ENCODE results near the gene TNS3. TPM values are rescaled to one million over a fixed set of nuclear protein-coding genes. Genes with fewer than 3 reads are reported as not detected.
"Not testable (repeated sequence)": the region's sequence is repeated elsewhere in the genome, so short reads cannot be mapped to it uniquely, and the experiment has no call there.

TNS3 gene
- total and polyA plus RNA-seq, 10 of the 15 experiments (the other 5 are each of a cell fraction or from before 2014, with no cell fraction given) = 0.27 to 2.7 (median 0.79) TPM

DNA sequence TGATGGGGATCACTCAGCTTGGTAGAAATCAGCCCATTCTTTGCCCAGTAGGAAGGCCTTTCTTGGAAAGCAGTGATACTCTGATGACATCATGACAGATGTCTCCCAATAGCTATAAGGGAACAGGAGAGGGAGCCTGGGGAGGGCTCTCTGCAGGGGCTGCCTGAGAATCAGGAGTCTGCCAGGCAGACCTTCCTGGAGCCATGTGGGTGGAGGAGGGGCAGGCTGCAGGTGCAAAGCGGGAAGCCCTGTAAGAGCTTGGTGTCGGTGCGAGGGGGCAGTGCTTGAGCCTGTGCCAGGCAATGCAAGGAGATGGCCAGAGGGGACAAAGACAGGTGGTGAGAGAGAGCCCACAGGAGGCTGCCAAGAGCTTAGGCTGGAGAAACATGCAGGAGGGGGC is 5.0 kb upstream of the TNS3 start:
- Histone ChIP-seq H3K79me2 (ENCODE audit: control insufficient read depth, insufficient read depth, low read length) (no peaks in the 10 kb centered on the region), H3K4me2 (ENCODE audit: control insufficient read depth, insufficient read depth) (no peak overlapping the region), H4K20me1 (ENCODE audit: control insufficient read depth, insufficient read depth) (no peaks in the 10 kb centered on the region), H3K4me1 (ENCODE audit: control insufficient read depth, insufficient read depth, low read length) (no peaks in the 10 kb centered on the region), H3K9ac (ENCODE audit: control insufficient read depth, insufficient read depth, low read length) (no peak overlapping the region), H3K27ac (ENCODE audit: control insufficient read depth, insufficient read depth) (no peak overlapping the region), H3K27me3 (replicated peaks in 1 of 2; ENCODE audit: control insufficient read depth in 2 of 2, insufficient read depth in 2 of 2, low read length in 1 of 2) (peaks cover 3 to 22% of the 10 kb centered on the region in 2 experiments), H2AFZ (ENCODE audit: control insufficient read depth, low read depth, low read length) (no peak overlapping the region), H3K9me3 (replicated peaks; ENCODE audit: control insufficient read depth, insufficient read depth, low read length) (no peaks in the 10 kb centered on the region), H3K4me3 (no peak overlapping the region), H3K36me3 (ENCODE audit: control insufficient read depth in 2 of 2, insufficient read depth in 2 of 2, low read length in 1 of 2) (no peaks in the 10 kb centered on the region)
- SMC1A ChIA-PET (ENCODE audit: uncharacterized antibody, unreplicated experiment) = interaction anchor here (1.9 kb wide), 1 partner anchor 12 kb away, joined by 4 read pairs; no protein-coding TSS in a partner anchor
- CTCF ChIA-PET = no interaction called here
- TF ChIP-seq, protein P1, sequence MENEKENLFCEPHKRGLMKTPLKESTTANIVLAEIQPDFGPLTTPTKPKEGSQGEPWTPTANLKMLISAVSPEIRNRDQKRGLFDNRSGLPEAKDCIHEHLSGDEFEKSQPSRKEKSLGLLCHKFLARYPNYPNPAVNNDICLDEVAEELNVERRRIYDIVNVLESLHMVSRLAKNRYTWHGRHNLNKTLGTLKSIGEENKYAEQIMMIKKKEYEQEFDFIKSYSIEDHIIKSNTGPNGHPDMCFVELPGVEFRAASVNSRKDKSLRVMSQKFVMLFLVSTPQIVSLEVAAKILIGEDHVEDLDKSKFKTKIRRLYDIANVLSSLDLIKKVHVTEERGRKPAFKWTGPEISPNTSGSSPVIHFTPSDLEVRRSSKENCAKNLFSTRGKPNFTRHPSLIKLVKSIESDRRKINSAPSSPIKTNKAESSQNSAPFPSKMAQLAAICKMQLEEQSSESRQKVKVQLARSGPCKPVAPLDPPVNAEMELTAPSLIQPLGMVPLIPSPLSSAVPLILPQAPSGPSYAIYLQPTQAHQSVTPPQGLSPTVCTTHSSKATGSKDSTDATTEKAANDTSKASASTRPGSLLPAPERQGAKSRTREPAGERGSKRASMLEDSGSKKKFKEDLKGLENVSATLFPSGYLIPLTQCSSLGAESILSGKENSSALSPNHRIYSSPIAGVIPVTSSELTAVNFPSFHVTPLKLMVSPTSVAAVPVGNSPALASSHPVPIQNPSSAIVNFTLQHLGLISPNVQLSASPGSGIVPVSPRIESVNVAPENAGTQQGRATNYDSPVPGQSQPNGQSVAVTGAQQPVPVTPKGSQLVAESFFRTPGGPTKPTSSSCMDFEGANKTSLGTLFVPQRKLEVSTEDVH (IDR thresholded peaks at IDR 0.05; ENCODE audit: low read depth, partially characterized antibody) = no peak
- no peak for TF ChIP-seq ETV6 (conservative IDR thresholded peaks at IDR 0.05 in 1 of 2, IDR thresholded peaks at IDR 0.05 in 1 of 2; ENCODE audit: borderline replicate concordance in 1 of 2, low read depth in 1 of 2)
- no peak for TF ChIP-seq YY1 (IDR thresholded peaks at IDR 0.05; ENCODE audit: low read depth, low read length)
- no peak for TF ChIP-seq POU2F2 (IDR thresholded peaks at IDR 0.05; ENCODE audit: borderline replicate concordance, low read depth, low read length)
- TF ChIP-seq HDAC2 (IDR thresholded peaks at IDR 0.05) = no peak
- no peak for TF ChIP-seq CHD2 (IDR thresholded peaks at IDR 0.05; ENCODE audit: borderline replicate concordance, low read depth, low read length)
- TF ChIP-seq SUPT20H (IDR thresholded peaks at IDR 0.05; ENCODE audit: borderline replicate concordance, control insufficient read depth, low read depth, low read length) = no peak
- no peak for TF ChIP-seq ZNF384 (IDR thresholded peaks at IDR 0.05; ENCODE audit: borderline replicate concordance, low read depth, low read length)
- TF ChIP-seq, protein P2, sequence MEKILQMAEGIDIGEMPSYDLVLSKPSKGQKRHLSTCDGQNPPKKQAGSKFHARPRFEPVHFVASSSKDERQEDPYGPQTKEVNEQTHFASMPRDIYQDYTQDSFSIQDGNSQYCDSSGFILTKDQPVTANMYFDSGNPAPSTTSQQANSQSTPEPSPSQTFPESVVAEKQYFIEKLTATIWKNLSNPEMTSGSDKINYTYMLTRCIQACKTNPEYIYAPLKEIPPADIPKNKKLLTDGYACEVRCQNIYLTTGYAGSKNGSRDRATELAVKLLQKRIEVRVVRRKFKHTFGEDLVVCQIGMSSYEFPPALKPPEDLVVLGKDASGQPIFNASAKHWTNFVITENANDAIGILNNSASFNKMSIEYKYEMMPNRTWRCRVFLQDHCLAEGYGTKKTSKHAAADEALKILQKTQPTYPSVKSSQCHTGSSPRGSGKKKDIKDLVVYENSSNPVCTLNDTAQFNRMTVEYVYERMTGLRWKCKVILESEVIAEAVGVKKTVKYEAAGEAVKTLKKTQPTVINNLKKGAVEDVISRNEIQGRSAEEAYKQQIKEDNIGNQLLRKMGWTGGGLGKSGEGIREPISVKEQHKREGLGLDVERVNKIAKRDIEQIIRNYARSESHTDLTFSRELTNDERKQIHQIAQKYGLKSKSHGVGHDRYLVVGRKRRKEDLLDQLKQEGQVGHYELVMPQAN (conservative IDR thresholded peaks at IDR 0.05) = no peak
- TF ChIP-seq SIX5 (IDR thresholded peaks at IDR 0.05; ENCODE audit: low read depth, low read length, severe bottlenecking) = no peak
- no peak for TF ChIP-seq NR2C2 (IDR thresholded peaks at IDR 0.05; ENCODE audit: borderline replicate concordance, control insufficient read depth, insufficient read length, low read depth)
- no peak for TF ChIP-seq RUNX3 (IDR thresholded peaks at IDR 0.05; ENCODE audit: low read length)
- no peak for TF ChIP-seq SP1 (IDR thresholded peaks at IDR 0.05; ENCODE audit: low read depth, low read length)
- TF ChIP-seq RB1 (IDR thresholded peaks at IDR 0.05; ENCODE audit: borderline replicate concordance) = no peak
- ATAC-seq (no peak), FAIRE-seq (no peak), DNase-seq (ENCODE audit: low read depth, low spot score) (no peak)
- in situ Hi-C loops (cut with MboI) (no loop called here), intact Hi-C loops (cut with micrococcal nuclease; ENCODE audit: unreplicated experiment) (no loop called here)
- WGBS (ENCODE audit: insufficient coverage, insufficient replicate concordance, low lambda C conversion rate, missing lambda C conversion rate) = 89% methylated on average over 3 of the region's 3 CpGs
- POLR2A ChIA-PET = no interaction called here
- no TSS peak for BruUV-seq (replicated peaks)
- RAD21 ChIA-PET (ENCODE audit: unreplicated experiment) = no interaction called here

DNA sequence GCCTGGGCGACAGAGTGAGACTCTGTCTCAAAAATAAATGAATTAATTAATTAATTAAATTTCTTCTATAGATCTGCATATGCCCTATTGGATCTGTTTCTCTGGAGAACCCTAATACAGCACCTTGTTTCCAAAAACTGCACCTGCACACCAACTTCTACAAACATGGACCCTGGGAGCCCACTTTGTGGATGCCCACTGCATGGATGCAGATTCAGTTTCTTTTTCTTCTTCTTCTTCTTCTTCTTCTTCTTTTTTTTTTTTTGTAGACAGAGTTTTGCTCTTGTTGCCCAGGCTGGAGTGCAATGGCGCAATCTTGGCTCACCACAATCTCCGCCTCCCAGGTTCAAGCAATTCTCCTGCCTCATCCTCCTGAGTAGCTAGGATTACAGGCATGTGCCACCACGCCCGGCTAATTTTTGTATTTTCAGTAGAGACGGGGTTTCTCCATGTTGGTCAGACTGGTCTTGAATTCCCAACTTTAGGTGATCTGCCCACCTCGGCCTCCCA is 4.3 kb upstream of the TNS3 start:
- POLR2A ChIA-PET, CTCF ChIA-PET: not testable (repeated sequence)

More for the DNA sequence above, 4.3 kb upstream of the TNS3 start:
- SMC1A ChIA-PET (ENCODE audit: uncharacterized antibody, unreplicated experiment); H3K27ac ChIP-seq (ENCODE audit: control insufficient read depth, insufficient read depth); BruUV-seq (replicated peaks); H2AFZ ChIP-seq (ENCODE audit: control insufficient read depth, low read depth, low read length); RAD21 ChIA-PET (ENCODE audit: unreplicated experiment); H3K4me2 ChIP-seq (ENCODE audit: control insufficient read depth, insufficient read depth); H3K79me2 ChIP-seq (ENCODE audit: control insufficient read depth, insufficient read depth, low read length); H3K9ac ChIP-seq (ENCODE audit: control insufficient read depth, insufficient read depth, low read length); H3K9me3 ChIP-seq (replicated peaks; ENCODE audit: control insufficient read depth, insufficient read depth, low read length); DNase-seq (ENCODE audit: low read depth, low spot score); intact Hi-C loops (cut with micrococcal nuclease; ENCODE audit: unreplicated experiment); ATAC-seq; H3K4me3 ChIP-seq; H4K20me1 ChIP-seq (ENCODE audit: control insufficient read depth, insufficient read depth); FAIRE-seq; H3K36me3 ChIP-seq (ENCODE audit: control insufficient read depth in 2 of 2, insufficient read depth in 2 of 2, low read length in 1 of 2); H3K4me1 ChIP-seq (ENCODE audit: control insufficient read depth, insufficient read depth, low read length); in situ Hi-C loops (cut with MboI): not testable (repeated sequence)
- WGBS (ENCODE audit: insufficient coverage, insufficient replicate concordance, low lambda C conversion rate, missing lambda C conversion rate) = 76% methylated on average over 7 of the region's 7 CpGs
- H3K27me3 ChIP-seq (replicated peaks in 1 of 2; ENCODE audit: control insufficient read depth in 2 of 2, insufficient read depth in 2 of 2, low read length in 1 of 2) = peaks cover 5 to 22% of the 10 kb centered on the region in 2 experiments

All from GM12878 (cell line).